ENCODE results near the gene MARK1. TPM values are rescaled to one million over a fixed set of nuclear protein-coding genes. Genes with fewer than 3 reads are reported as not detected.

The MARK1 gene
- total RNA-seq, 4 donors from 2014 or later = 1.3 to 2.7 (median 1.9) TPM

- no peaks in the 10 kb centered on the region for H3K36me3 ChIP-seq
- ATAC-seq = no peak
- in situ Hi-C loops (cut with MboI; ENCODE audit: low sequenced_read_pairs in 4 of 4) = no loop called here
- no peaks in the 10 kb centered on the region for H3K4me1 ChIP-seq
- H3K9me3 ChIP-seq = no peaks in the 10 kb centered on the region
- TF ChIP-seq POLR2A (IDR thresholded peaks at IDR 0.05) (no peak), CTCF (IDR thresholded peaks at IDR 0.05 in 4 of 5, conservative IDR thresholded peaks at IDR 0.05 in 1 of 5) (no peak)
- DNase-seq = no peak
- H3K4me3 ChIP-seq = no peak overlapping the region
- no peaks in the 10 kb centered on the region for H3K27me3 ChIP-seq
- no peak overlapping the region for H3K27ac ChIP-seq
- intact Hi-C loops (cut with DNase I; ENCODE audit: low total_unique reads) = no loop called here
Observed at GRCh38 chr1:220521778-220522177, 6.2 kb upstream of the MARK1 start.

GRCh38 chr1:220526294-220526693 lies 1.6 kb upstream of the MARK1 start:
- H3K36me3 ChIP-seq = no peaks in the 10 kb centered on the region
- DNase-seq = no peak
- no peak for TF ChIP-seq CTCF (IDR thresholded peaks at IDR 0.05 in 4 of 5, conservative IDR thresholded peaks at IDR 0.05 in 1 of 5)
- TF ChIP-seq POLR2A (IDR thresholded peaks at IDR 0.05) = no peak
- intact Hi-C loops (cut with DNase I; ENCODE audit: low total_unique reads) = no loop called here
- in situ Hi-C loops (cut with MboI; ENCODE audit: low sequenced_read_pairs in 4 of 4) = no loop called here
- ATAC-seq = no peak
- H3K4me1 ChIP-seq = no peaks in the 10 kb centered on the region
- no peak overlapping the region for H3K4me3 ChIP-seq
- peaks cover 0 to 5% (median 0%) of the 10 kb centered on the region in 3 donors for H3K27me3 ChIP-seq
- no peaks in the 10 kb centered on the region for H3K9me3 ChIP-seq
- no peak overlapping the region for H3K27ac ChIP-seq

GRCh38 chr1:220527279-220527907 lies 543 bp upstream of the MARK1 start:
- intact Hi-C loops (cut with DNase I; ENCODE audit: low total_unique reads) (no loop called here), in situ Hi-C loops (cut with MboI; ENCODE audit: low sequenced_read_pairs in 4 of 4) (no loop called here)
- H3K36me3 ChIP-seq = no peaks in the 10 kb centered on the region
- H3K27me3 ChIP-seq = peaks cover 0 to 5% (median 0%) of the 10 kb centered on the region in 3 donors
- no peaks in the 10 kb centered on the region for H3K9me3 ChIP-seq
- H3K4me3 ChIP-seq = peak overlapping the region; percentile 51 to 82 (median 70)
- peak overlapping the region; percentile 39 to 77 (median 70) for H3K27ac ChIP-seq
- TF ChIP-seq POLR2A (IDR thresholded peaks at IDR 0.05) = peak; percentile 29 to 39
- TF ChIP-seq CTCF (IDR thresholded peaks at IDR 0.05 in 4 of 5, conservative IDR thresholded peaks at IDR 0.05 in 1 of 5) = no peak
- DNase-seq = peak; percentile 15 to 24
- H3K4me1 ChIP-seq = no peaks in the 10 kb centered on the region
- peak; percentile 45 for ATAC-seq

- Histone ChIP-seq H3K27ac (peak overlapping the region; percentile 63 to 81 (median 72)), H3K27me3 (peaks cover 0 to 5% (median 0%) of the 10 kb centered on the region in 3 donors), H3K9me3 (no peaks in the 10 kb centered on the region), H3K36me3 (no peaks in the 10 kb centered on the region), H3K4me3 (peak overlapping the region; percentile 67 to 82 (median 74)), H3K4me1 (no peaks in the 10 kb centered on the region)
- ATAC-seq (peak; percentile 12 to 22), DNase-seq (no peak)
- in situ Hi-C loops (cut with MboI; ENCODE audit: low sequenced_read_pairs in 4 of 4) = no loop called here
- intact Hi-C loops (cut with DNase I; ENCODE audit: low total_unique reads) = no loop called here
- TF ChIP-seq CTCF (IDR thresholded peaks at IDR 0.05 in 4 of 5, conservative IDR thresholded peaks at IDR 0.05 in 1 of 5) (no peak), POLR2A (IDR thresholded peaks at IDR 0.05) (no peak)
Observed at GRCh38 chr1:220528679-220529501, 954 bp downstream of the MARK1 start.
